GM19397 (cell line): ENCODE results near the gene DVL1.
A peak's percentile ranks its signal among the peaks of the same experiment; 100 is the strongest.

Experiments used
- ATAC-seq: cut with Tn5 transposase; IDR thresholded peaks from one replicate; pipeline ENCODE4 v1.9.1; 2021; ENCODE audit warnings: mild to moderate bottlenecking, moderate library complexity; ENCODE audit not compliant: unreplicated experiment

The DVL1 gene

DNA sequence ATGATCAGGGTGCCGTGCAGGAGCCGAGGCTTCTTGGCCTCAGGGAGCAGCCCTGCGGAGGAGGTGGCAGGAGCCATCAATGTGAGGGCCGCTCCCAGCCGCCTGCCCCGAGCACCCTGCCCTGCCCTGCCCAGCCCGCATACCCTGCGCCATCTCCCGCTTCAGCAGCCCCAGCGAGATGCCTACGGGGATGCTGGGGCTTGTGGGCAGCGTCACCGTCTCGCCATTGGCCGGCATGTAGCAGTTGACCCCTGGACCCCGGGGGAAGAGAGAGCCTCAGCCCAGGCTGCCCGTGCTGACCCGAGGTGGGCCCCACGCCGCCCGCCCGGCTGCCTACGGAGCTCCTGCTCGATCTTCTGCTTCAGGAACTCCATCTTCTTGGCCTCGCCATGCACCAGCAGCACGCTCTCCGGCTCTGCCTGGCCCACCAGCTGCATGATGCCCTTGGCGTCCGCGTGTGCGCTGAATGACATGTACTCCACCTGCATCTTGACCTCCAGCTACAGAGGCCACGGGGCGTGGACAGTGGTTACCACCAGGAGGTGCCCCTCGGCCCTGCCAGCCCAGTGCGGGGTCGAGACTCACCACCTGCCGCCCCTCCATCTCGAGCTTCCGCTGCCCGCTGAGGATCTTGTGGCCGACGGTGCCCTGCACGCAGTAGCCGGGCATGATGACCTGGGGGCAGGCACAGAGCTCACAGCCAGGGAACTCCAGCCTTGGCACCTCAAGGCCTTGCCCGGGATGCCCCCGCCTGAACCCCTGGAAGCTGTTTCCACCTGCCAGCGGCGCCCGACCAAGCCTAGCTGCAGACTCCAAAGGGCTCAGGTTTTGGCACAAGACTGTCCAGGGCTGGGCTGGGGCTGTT is 36.5 kb downstream of the DVL1 start:
- no peak for ATAC-seq

DNA sequence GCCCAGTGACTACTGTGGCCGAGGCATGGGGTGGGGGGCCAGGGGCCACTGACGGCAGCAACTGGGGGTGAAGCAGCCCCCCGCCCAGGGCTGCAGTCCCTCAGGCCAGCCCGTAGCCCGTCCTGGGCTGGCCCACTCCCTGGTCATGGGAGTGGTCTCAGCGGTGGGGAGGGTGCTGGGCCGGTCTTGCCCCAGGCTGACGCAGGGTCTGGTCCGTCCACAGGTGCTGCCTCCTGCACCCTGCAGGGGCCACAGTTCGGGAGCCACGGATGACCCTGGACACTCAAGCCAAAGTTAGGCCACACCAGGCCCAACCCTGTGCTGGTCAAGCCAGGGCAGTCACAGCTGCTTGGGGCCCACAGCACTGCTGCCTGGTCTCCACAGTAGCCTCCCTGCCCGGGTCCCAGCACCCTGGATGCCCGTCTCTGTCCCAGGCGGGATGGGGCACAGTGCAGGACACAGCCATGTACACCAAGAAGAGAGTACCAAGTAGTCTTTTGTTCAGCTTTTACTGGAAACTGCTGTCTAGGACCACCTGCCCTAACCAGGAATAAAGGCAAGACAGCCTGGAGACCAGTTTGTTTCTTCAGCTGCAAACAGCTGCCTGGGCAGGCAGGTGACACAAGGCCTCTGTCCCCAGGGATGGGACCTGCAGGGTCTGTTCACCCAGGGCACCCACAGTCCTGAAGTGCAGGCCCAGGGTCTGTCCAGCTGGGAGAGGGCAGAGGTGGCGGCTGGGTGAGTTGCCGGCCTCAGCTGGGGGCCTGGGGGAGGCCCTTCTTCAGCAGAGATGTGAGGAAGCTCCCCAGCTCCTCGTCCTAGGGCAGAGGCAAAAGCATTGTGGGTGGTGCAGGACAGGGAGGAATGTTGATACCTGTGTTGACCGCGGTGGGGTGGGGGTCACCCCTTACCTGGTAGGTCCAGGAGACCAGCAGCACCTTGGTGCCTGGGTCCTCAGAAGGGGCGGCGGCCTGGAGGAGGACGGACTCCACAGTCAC is 37.8 kb downstream of the DVL1 start:
- ATAC-seq: no peak

DNA sequence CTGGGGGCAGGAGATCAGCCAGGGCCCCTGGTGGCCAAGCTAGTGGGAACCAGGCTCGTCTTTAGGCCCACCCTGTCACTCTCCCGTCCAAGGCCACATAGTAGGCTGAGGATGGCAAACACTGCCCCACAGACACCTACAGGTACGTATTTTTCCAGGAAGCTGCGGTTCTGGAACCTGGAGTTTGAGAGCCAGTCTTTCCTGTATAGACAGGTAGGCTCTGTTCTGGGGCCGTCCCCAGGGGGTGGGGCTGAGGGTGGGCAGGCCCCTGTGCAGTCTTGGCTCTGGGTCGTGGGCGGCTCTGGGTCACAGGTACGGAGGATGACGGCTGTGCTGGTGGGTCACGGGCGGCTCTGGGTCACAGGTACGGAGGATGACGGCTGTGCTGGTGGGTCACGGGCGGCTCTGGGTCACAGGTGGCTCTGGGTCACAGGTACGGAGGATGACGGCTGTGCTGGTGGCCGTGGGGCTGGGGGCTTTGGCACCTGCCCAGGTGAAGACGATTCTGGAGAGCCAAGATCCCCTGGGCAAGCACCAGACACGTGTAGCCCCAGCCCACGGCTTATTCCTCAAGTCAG is 38.7 kb downstream of the DVL1 start:
- no peak for ATAC-seq

DNA sequence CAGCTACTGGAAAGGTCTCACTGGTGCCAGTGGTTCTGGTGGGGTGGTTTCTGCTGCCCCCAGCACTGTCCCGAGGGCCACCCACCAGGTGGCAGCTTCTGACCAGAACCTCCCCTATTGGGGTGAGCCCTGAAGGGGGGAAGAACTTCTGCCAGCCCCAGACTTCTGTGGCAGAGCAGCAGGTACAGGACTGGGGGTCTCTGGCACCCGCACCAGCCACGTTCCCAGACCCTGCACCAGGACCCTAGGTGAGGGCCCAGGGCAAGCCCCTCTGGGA is 39.2 kb downstream of the DVL1 start:
- ATAC-seq: no peak

DNA sequence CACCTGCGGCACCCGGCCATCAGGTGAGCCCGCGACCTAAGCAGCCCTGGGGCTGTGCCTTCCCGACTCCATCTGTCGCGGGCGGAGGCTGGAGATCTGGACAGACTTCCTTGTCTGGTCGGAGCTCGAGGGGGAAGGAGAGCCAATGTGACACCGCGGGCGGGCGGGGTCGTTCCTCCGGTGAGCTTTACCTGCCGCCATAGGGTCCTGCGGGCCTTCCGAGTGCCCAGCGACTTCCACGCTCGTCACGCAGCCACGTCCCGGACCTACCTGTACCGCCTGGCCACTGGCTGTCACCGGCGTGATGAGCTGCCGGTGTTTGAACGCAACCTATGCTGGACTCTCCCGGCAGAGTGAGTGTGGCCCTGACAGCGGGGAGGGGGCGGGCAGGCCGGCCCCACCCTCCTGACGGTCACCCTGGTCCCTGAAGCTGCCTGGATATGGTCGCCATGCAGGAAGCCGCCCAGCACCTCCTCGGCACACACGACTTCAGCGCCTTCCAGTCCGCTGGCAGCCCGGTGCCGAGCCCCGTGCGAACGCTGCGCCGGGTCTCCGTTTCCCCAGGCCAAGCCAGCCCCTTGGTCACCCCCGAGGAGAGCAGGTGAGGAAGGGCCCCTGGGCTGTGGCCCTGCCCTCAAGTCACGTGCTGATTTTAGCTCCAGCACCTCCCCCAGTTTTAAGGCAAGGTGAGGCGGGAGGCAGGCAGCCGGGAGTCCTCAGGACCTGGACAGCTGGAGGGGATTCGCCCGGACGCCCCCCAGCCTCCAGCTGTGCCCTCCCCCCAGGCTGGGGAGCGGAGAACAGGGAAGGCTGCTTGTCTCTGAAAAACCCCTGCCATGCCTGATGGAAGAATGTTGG is 39.7 kb downstream of the DVL1 start:
- no peak for ATAC-seq

DNA sequence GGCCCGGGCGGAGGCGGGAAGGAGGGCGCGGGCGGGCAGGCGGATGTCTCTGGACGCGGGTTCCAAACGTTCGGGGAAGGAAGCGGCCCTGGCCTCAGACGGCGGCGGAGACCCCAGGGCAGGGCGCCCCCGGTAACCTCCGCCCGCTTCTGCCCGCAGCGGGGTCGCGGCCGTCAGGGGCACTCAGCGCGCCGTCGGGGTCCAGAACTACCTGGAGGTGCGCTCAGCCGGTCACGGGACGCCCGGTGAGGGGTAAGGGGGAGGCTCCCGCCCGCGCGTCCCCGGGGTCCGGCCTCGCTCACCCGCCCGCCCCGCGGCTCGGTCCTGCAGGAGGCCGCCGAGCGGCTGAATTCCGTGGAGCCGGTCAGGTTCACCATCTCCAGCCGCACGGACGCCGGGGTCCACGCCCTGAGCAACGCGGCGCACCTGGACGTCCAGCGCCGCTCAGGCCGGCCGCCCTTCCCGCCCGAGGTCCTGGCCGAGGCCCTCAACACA is 40.4 kb downstream of the DVL1 start:
- ATAC-seq: no peak

DNA sequence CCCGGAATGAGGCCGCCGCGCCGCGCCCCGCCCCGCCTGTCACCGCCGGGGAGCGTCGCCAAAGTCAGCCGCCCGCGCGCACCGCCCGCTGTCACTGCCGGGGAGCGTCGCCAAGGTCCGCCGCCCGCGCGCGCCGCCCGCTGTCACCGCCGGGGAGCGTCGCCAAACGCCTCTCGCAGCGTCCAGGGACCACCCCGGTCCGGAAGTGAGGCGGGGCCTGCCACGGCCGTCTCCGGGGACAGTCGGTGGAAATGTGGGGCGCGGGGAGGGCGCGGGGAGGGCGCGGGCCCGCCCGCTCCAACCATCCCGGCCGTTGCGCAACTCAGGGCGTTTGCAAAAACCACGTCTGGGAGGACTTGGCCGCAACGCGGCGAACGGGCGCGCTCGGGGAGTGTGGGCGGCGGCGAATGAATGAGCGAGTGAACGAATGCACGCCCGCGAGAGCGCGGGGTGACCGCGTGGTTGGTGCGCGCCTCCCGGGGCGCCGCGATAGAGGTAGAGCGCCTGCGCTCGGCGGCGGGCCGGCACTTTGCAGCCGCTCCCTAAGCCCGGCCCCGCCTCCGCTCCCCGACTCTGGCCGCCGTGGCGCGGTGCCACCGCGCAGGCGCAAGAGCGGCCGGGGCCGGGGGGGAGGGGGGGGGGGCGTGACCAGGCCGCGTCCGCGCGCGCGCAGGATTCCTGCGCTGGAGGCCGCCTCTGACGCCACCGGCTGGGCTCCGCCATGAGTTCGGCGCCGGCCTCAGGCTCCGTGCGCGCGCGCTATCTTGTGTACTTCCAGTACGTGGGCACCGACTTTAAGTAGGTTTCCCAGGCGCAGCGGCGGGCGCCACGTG is 41.1 kb downstream of the DVL1 start, which contains the start of the genes ACAP3 and PUSL1:
TSS of gene ACAP3 (minus strand) at position 8 of the 833 bp plus-strand sequence. CDS start 115 bp downstream, outside the sequence.
TSS of gene PUSL1 (plus strand) at position 675 of the 833 bp plus-strand sequence. CDS start at position 722, 47 bp downstream.
- peak; percentile 59 for ATAC-seq

DNA sequence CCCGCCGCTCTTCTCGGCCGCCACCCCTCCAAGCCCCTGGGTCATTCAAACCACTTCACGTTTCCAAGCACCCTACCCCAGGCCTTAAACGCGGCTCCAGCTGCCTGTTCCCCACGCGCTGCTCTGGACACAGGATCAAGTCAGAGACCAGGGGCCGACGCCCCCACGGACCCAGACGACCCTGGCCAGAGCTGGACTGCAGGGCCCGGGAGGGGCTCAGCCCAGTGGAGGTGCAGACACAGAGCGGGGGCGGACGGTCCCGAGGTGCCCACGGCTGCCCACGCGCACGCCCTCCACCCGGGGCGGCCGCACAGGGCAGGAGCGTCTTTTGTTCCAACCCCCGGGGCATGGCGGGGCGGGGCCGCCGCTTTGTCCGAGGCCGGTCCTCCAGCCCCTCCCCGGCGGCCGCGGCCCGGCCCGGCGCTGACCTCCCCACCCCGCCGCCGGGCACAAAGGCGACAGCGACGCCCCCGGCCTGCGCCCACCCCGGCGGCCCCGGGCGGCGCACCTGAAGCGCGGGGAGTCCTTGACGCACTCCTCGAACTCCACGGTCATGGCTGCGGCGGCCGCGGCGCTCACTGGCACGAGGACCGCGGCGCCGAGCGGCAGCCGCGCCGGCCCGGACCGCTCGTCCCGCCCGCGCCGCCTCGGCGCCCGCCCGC is 41.8 kb downstream of the DVL1 start:
- peak; percentile 1 for ATAC-seq

DNA sequence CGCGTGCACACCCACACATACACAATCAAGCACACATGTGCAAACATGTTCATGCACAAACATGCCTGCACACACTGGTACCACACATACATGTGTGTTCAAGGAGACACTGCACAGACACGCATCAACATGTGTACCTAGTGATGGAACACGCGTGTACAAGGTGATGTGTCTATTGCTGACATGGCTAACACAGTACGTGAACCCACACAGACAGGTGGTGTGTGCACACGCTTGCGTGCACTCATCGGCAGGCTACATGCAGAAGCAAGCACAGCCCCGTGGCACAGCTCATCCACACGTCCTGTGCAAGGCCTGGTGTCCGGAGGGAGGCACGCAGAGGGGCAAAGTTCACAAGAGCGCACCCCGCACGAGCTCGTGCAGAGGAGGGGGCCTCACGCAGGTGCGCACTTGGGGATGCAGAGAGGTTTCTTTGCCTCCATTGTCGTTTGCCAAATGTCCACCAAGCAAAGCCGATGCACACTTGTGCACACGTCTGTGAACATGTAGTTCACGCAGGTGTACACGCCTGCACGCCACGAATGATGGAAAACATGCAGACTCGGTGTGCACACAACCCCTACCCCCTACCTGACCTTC is 42.5 kb downstream of the DVL1 start:
- ATAC-seq: no peak

DNA sequence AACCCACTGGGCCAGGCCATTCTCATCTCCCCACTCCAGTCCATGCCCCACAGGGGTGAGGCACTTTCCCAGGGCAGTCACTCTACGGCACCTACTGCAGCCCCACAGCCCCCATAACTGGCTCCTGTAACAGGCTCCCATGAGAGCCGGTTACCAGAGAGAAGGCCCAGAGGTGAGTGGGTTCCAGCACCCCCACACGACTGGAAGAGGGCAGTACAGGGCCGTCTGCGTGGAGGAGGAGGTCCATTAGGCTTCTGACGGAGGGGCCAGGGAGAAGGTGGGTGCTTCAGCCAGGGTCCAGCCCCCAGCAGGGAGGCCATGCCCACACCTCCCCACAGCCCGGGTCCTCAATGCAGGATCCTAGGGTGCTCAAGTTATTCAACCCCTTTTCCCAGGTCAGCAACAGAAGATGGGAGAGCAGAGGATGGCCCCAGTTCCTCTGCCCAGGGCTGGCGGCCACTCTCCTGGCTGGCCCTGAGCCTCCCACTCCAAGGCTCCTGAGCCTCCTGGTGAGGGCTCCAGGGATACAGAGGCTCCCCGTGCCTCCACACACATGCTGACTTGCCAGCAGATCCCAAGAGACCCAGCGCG is 43.1 kb downstream of the DVL1 start:
- ATAC-seq: no peak

DNA sequence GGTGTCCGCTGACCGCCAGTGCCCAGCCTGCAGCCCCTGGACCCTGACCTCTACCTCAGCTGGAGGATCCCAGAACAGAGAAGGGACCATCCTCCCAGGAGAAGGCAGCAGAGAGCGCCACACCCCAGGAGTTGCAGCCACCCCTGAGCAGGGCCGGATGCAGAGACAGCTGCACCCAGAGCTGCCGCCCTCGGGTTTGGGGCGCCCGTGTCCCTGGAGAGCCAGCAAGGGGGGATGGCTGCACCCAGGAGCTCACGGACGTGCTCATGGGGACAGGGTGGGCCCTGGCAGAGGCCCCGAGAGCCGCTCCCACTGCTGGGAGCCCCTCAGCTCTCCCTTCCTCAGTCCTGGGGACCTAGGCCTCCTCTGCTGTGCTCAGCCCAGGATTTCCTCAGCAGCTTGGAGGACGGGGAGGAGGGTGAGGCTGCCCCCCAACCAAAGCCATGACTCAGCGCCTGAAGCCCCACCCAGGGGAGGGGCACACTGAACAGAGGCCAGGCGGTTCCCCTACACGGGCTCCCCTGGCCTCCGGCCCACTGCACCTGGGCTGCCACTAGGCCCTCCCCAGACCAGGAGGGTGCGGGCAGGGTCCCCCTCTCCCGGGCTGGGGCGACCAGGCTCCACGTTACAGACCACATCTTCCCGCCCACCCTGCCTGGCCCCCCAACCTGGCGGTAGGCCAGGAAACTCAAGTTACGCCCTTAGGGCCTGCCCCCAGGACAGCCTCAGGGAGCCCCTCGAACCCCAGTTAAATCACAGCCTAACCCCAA is 43.7 kb downstream of the DVL1 start:
- no peak for ATAC-seq

DNA sequence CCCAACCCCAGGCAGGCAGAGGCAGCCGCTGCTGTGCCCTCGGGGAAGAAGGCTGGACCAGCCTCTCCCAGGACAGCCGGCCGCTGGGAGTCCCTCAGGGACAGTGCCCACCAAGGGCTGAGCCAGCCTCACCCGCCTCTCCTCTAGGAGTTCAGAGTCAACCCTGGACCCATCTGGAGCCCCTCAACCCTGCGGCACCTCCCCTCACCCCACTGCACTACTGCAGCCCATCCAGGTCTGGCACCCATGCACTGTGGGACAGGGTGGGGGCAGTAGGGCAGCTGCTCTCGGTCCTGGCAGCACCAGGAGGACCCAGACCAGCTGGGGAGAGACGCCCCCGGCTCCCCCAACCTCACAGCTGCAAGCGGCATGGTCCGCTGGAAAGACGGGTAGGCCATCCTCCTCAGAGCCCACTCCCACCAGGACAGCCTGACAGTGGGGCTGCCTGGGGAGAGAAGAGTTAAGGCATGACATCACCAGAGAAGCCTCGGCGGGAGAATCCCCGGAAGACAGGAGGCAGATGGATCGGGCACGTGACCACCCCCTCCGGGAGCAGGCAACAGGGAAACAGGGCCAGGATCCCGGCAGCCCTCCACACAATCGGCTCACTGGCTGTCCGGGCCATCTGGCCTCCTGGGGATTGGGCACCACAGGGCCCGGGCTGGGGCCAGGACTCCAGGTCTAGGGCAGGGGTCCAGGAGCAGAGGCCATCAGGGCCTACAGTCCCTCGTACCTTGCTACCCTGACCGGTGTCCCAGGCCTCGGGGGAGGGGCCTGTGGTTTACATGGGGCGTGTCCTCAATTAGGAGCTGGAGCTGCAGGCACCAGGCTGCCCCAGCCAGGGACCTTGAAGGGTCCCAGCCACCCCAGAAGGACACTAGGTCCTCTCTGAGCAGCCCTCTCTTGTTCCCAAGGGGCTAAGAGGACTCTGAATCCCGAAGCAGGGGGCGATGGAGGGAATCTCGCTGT is 44.6 kb downstream of the DVL1 start:
- no peak for ATAC-seq

DNA sequence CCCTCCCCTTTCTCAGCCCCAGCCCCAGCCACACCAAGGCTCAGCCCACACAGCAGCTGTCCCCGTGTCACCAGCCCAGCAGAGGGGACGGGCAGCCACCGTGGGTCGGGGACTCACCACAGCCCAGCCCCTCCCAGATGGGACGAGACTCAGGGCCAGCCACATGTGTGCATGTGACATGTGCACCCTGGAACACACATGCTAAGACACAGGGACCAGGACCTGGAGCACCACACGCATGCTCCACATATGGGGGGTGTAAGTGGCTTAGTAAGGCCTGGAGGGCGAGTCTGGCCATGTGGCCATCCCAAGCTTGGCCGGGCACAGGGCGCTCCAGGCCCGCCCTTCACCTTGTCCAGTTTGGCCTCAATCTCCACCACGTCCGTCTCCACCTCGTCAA is 45.5 kb downstream of the DVL1 start:
- ATAC-seq: no peak

DNA sequence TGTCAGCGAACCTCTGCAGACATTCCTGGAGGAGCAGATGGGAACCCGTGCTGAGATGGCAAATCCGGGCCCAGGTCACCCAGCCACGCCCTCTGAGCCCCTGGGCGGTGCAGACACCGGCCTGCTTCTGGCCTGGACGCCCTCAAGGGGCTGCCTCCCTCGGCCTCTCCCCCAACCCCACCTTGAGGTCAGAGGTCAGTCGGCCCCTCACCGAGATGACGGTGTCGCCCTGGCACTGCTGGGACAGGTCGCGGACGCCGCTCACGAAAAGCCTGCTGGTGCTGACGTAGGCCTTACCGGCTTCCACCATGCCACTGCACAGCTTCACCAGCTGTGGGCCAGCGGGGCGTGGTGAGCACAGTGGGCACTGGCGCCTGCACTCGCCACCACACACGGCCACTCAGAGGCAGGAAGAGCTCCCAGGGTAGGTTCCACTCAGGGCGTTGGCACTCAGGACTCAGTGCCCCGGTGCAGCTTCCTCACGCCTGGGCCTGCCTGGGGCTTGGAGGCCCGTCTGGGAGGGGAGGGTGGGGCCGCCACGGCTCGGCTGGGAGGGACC is 46.2 kb downstream of the DVL1 start:
- ATAC-seq: no peak

DNA sequence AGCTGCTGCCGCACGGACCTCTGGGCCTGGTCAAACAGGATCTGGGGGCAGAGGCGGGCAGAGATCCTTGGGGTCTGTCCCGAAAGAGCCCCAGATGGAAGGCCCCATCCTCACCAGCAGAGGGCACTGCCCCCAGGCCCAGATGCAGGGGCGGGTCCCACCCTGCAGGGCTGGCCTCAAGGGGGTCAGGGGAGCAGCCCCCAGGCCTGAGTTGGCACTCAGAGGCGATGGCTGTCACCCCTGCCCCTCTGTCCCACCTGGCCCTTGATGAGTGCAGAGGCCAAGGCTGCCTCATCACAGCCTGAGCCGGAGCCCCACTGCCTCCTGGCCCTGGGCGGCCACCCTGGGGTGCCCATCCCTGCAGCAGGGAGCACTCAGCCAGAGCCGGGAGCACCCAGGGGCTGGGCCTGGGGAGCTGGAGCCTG is 47.2 kb downstream of the DVL1 start:
- ATAC-seq: no peak

DNA sequence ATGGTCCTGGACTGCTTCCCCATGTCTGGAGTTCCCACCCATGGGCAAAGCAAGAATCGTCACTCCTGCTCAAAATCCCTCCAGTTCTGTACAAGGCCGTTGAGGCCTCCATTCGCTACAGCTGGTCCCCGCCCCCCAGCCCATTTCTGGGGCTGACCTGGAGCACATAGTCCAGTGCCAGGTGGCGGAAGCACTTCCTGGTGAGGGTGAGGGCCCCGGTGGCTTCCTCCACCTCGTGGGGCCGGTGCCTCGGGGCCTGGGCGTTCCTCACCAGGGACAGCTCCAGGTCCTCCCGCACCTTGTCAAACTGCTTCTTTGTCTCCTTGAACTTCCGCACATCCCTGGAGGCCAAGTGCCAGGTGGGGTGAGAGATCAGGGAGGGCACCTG is 48.9 kb downstream of the DVL1 start:
- ATAC-seq: no peak
